Measurements from ENCODE around the gene GET4. TPM values are rescaled to one million over a fixed set of nuclear protein-coding genes. Genes with fewer than 3 reads are reported as not detected.

Gene GET4
- total RNA-seq, 2 donors from 2014 or later: 32.5 to 34.1 TPM

- Mint-ChIP-seq H3K9me3 (peaks cover 0 to 7% of the 10 kb centered on the region in 2 donors), H3K36me3 (peaks cover 2 to 14% of the 10 kb centered on the region in 2 donors), H3K27ac (peak overlapping the region; percentile 51 to 77)
- ATAC-seq (peak in 1 of 2 donors; percentile 6), DNase-seq (ENCODE audit: low spot score in 2 of 2) (no peak)
Measured at GRCh38 chr7:888081-889024, 12.0 kb downstream of the GET4 start.

- H3K9me3 Mint-ChIP-seq: peaks cover 0 to 7% of the 10 kb centered on the region in 2 donors
Measured at GRCh38 chr7:889025-889390, 12.7 kb downstream of the GET4 start.

GRCh38 chr7:889391-889790, 13.0 kb downstream of the GET4 start:
- Mint-ChIP-seq H3K36me3 (peaks cover 6 to 18% of the 10 kb centered on the region in 2 donors), H3K9me3 (peaks cover 0 to 7% of the 10 kb centered on the region in 2 donors), H3K27ac (no peak overlapping the region)
- no peak for DNase-seq (ENCODE audit: low spot score in 2 of 2)
- no peak for ATAC-seq

More at GRCh38 chr7:889025-889390, 12.7 kb downstream of the GET4 start:
- DNase-seq (ENCODE audit: low spot score in 2 of 2): no peak
- Mint-ChIP-seq H3K36me3 (peaks cover 6 to 18% of the 10 kb centered on the region in 2 donors), H3K27ac (peak overlapping the region; percentile 44 to 51)
- peak in 1 of 2 donors; percentile 23 for ATAC-seq

- peaks cover 6 to 19% of the 10 kb centered on the region in 2 donors for H3K36me3 Mint-ChIP-seq
- ATAC-seq: no peak
- no peak for DNase-seq (ENCODE audit: low spot score in 2 of 2)
- H3K27ac Mint-ChIP-seq: no peak overlapping the region
- peaks cover 0 to 7% of the 10 kb centered on the region in 2 donors for H3K9me3 Mint-ChIP-seq
Measured at GRCh38 chr7:890868-891267, 14.5 kb downstream of the GET4 start.

- DNase-seq (ENCODE audit: low spot score in 2 of 2) (no peak), ATAC-seq (no peak)
- no peak overlapping the region for H3K27ac Mint-ChIP-seq
- peaks cover 0 to 7% of the 10 kb centered on the region in 2 donors for H3K9me3 Mint-ChIP-seq
- peaks cover 6 to 24% of the 10 kb centered on the region in 2 donors for H3K36me3 Mint-ChIP-seq
Measured at GRCh38 chr7:891291-891690, 14.9 kb downstream of the GET4 start.

GRCh38 chr7:891805-892204, 15.5 kb downstream of the GET4 start:
- H3K27ac Mint-ChIP-seq: no peak overlapping the region
- DNase-seq (ENCODE audit: low spot score in 2 of 2) (no peak), ATAC-seq (no peak)
- H3K9me3 Mint-ChIP-seq: peaks cover 0 to 7% of the 10 kb centered on the region in 2 donors
- H3K36me3 Mint-ChIP-seq: peaks cover 6 to 24% of the 10 kb centered on the region in 2 donors

GRCh38 chr7:892648-893593, 16.6 kb downstream of the GET4 start:
- Mint-ChIP-seq H3K36me3 (peaks cover 6 to 24% of the 10 kb centered on the region in 2 donors), H3K9me3 (peaks cover 0 to 7% of the 10 kb centered on the region in 2 donors), H3K27ac (no peak overlapping the region)
- ATAC-seq (no peak), DNase-seq (ENCODE audit: low spot score in 2 of 2) (no peak)

- peaks cover 0 to 7% of the 10 kb centered on the region in 2 donors for H3K9me3 Mint-ChIP-seq
- peaks cover 6 to 24% of the 10 kb centered on the region in 2 donors for H3K36me3 Mint-ChIP-seq
- H3K27ac Mint-ChIP-seq: no peak overlapping the region
- DNase-seq (ENCODE audit: low spot score in 2 of 2) (no peak), ATAC-seq (peak in 1 of 2 donors; percentile 13)
Measured at GRCh38 chr7:893686-894085, 17.3 kb downstream of the GET4 start.

- H3K27ac Mint-ChIP-seq: no peak overlapping the region
- DNase-seq (ENCODE audit: low spot score in 2 of 2): no peak
- no peak for ATAC-seq
- peaks cover 0 to 7% of the 10 kb centered on the region in 2 donors for H3K9me3 Mint-ChIP-seq
- peaks cover 6 to 24% of the 10 kb centered on the region in 2 donors for H3K36me3 Mint-ChIP-seq
Measured at GRCh38 chr7:894164-894867, 18.0 kb downstream of the GET4 start.

GRCh38 chr7:894927-895450, 18.6 kb downstream of the GET4 start:
- ATAC-seq: no peak
- peaks cover 6 to 24% of the 10 kb centered on the region in 2 donors for H3K36me3 Mint-ChIP-seq

GRCh38 chr7:895451-896052, 19.2 kb downstream of the GET4 start:
- Mint-ChIP-seq H3K36me3 (peaks cover 6 to 24% of the 10 kb centered on the region in 2 donors), H3K9me3 (peaks cover 0 to 7% of the 10 kb centered on the region in 2 donors), H3K27ac (no peak overlapping the region)
- DNase-seq (ENCODE audit: low spot score in 2 of 2) (no peak), ATAC-seq (no peak)

More at GRCh38 chr7:894927-895450, 18.6 kb downstream of the GET4 start:
- DNase-seq (ENCODE audit: low spot score in 2 of 2): no peak
- H3K9me3 Mint-ChIP-seq: peaks cover 0 to 7% of the 10 kb centered on the region in 2 donors
- H3K27ac Mint-ChIP-seq: no peak overlapping the region

GRCh38 chr7:896346-897075, 20.2 kb downstream of the GET4 start:
- ATAC-seq (no peak), DNase-seq (ENCODE audit: low spot score in 2 of 2) (no peak)
- Mint-ChIP-seq H3K36me3 (peaks cover 6 to 24% of the 10 kb centered on the region in 2 donors), H3K27ac (no peak overlapping the region), H3K9me3 (peaks cover 0 to 7% of the 10 kb centered on the region in 2 donors)

- DNase-seq (ENCODE audit: low spot score in 2 of 2) (no peak), ATAC-seq (no peak)
Measured at GRCh38 chr7:897086-897485, 20.7 kb downstream of the GET4 start.

GRCh38 chr7:897771-898376, 21.5 kb downstream of the GET4 start:
- H3K27ac Mint-ChIP-seq: no peak overlapping the region
- DNase-seq (ENCODE audit: low spot score in 2 of 2) (no peak), ATAC-seq (no peak)
- H3K36me3 Mint-ChIP-seq: peaks cover 6 to 14% of the 10 kb centered on the region in 2 donors
- peaks cover 0 to under 1% of the 10 kb centered on the region in 2 donors for H3K9me3 Mint-ChIP-seq

More at GRCh38 chr7:897086-897485, 20.7 kb downstream of the GET4 start:
- Mint-ChIP-seq H3K9me3 (peaks cover 0 to 7% of the 10 kb centered on the region in 2 donors), H3K36me3 (peaks cover 6 to 22% of the 10 kb centered on the region in 2 donors), H3K27ac (no peak overlapping the region)
